ENCODE results near the gene KLRF2.
A peak's percentile ranks its signal among the peaks of the same experiment; 100 is the strongest.

KLRF2 gene

GRCh38 chr12:9888665-9889273, 7.5 kb downstream of the KLRF2 start:
- DNase-seq (ENCODE audit: low read depth in 3 of 3) = no peak

- no peak for DNase-seq (ENCODE audit: low read depth in 3 of 3)
These were observed 14.1 kb downstream of the KLRF2 start for GRCh38 chr12:9895215-9895971.

DNA sequence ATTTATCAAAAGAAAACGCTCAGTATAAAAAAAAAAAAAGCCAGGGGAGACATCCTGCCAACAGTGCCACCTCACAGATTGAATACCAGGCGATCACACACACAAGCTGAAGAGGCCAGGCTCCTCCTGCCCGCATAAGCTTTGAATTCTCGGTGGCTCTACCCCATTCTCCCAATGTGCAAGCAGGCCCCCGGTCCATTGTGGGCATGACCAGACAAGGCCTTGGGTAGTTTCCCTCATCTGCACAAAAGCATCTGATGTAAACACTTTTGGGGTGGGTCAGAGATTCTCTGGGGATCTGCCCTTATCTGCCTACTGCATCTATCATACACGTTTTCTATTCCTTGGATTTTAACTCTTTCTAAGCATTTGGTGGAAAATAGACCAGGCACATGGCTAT, 16.2 kb downstream of the KLRF2 start:
- DNase-seq (ENCODE audit: low read depth in 3 of 3) = no peak

- DNase-seq (ENCODE audit: low read depth in 3 of 3) = no peak
These were observed 17.9 kb downstream of the KLRF2 start for GRCh38 chr12:9899209-9899608.

DNA sequence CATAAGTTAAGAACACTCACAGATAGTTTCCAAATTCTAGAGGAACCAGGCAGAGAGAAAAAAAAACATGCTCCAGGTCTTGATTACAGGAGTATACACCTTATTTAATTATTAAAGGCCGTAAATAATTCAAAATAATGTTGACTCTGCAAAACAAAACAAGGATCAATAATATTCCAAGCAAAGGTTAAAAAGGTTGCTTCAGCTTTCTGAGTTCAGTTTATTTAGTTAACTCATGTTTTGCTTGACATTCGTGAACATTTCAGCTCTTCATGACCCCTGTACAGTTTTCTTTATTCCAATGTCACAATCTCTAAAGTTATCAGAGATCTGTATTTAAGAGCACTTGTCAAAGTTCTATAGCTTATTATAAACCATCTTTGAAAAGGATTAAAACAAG, 19.6 kb downstream of the KLRF2 start:
- DNase-seq (ENCODE audit: low read depth in 3 of 3) = no peak

GRCh38 chr12:9902539-9903228, 21.4 kb downstream of the KLRF2 start:
- no peak for DNase-seq (ENCODE audit: low read depth in 3 of 3)

- DNase-seq (ENCODE audit: low read depth in 3 of 3) = peak in 1 of 3 experiments; percentile 20
These were observed 25.6 kb downstream of the KLRF2 start for GRCh38 chr12:9906873-9907272.

- DNase-seq (ENCODE audit: low read depth in 3 of 3) = no peak
These were observed 26.5 kb downstream of the KLRF2 start for GRCh38 chr12:9907769-9908168.

DNA sequence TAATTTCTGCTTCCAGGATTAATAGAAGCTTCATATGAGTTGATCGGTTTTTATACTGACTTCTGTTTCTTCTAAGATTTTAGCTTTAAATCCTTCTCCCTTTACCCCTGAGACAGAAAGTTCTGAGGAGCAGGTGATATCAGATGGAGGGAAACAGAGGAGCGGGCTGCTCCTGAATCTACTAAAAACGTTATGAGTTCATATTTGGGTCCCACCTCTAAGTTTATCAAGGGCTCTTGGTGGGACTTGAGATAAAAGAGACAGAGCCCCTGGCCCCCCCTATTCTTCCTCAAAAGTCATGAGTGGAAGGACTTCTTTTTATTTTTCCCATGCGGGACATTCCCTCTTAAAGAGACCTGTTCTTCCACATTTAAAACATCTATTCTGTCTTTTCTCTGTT, 27.1 kb downstream of the KLRF2 start:
- DNase-seq (ENCODE audit: low read depth in 3 of 3) = no peak

- no peak for DNase-seq (ENCODE audit: low read depth in 3 of 3)
These were observed 28.4 kb downstream of the KLRF2 start for GRCh38 chr12:9909724-9910123.

DNA sequence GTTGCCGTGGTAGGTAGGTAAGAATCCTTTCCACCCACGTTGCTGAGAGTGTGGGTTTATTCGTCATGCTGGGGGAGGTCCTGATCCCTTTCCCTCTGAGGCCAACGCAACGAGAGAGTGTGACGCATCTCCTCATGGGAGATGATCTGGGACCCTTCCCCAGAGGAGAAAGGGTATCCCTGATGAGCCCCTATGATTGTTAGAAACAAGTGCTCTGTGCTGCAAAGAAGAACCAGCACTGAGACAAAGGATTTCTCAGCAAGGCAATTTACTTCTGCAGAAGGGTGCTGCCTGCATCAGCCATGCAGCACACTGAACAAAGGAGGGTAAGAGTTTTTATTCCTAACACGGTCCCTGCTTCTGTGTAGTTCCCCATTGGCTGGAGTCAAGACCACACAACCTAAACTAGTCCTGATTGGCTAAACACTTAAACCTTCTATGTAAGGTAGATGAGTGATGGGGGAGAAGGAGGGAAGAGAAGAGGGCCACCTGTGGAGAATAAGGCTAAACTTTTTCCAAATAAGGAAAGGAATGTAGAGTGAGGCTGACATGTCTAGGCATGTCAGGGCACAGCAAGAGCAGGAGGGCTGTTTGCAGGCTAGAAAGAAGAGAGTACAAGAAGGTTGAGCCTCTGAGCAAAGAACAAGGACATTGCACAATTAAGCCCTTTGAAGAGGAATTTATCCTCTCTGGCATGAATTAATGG, 29.6 kb downstream of the KLRF2 start:
- no peak for DNase-seq (ENCODE audit: low read depth in 3 of 3)

DNA sequence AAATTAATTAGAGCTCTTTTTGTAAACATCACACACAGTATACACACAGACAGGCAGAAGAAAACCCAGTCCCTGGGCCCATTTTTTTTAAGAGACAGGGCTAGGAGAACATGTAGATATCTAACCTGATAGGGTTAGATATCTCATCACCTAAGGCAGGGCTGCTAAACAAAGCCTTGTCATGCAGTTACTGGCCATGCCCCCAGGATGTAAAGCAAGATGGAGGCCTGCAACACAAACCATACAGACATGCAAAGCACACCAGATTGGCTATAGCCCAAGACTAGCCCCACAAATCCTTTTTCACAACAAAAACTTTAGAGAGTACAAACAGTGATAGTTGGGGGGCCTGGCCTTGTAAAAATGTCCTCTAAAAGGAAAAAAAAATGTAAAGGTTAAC, 30.4 kb downstream of the KLRF2 start:
- no peak for DNase-seq (ENCODE audit: low read depth in 3 of 3)

- no peak for DNase-seq (ENCODE audit: low read depth in 3 of 3)
These were observed 38.2 kb downstream of the KLRF2 start for GRCh38 chr12:9919443-9919842.

DNA sequence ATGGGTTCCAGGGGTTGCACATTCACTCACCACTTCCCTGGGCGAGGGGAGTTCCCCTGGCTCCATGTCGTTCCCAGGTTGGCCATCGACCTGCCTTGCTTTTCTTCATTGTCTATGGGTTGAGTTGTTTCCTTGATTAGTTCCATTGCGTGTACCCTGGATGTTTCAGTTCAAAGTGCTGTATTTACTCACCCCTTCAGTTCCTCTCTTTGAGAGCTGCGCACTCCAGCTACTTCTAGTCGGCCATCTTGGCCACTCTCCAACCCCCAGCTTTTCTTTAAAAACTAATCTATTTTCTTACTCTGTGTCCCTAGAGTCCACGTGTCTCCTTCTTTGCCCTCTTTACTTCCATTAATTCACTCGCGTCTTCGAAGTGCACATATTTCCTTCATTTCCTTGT, 39.2 kb downstream of the KLRF2 start:
- no peak for DNase-seq (ENCODE audit: low read depth in 3 of 3)

DNA sequence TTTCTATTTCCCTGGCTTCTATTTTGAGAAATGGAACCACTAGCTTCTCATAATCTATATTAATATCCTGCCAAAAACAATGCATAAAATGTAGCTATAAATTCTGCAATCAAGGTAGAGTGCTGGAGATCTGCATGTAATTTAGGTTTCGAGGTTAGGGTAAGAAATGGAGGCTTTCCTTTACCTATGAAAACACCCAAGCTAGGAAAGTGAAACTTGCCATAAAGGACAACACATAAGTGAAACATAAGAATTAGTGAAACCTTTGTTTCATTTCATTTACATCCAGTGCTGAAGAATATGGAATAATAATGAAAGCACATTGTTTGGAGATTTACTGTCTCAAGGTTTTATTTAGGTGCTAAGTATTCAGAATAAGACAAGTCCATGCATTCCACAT, 41.1 kb downstream of the KLRF2 start:
- DNase-seq (ENCODE audit: low read depth in 3 of 3) = no peak

DNA sequence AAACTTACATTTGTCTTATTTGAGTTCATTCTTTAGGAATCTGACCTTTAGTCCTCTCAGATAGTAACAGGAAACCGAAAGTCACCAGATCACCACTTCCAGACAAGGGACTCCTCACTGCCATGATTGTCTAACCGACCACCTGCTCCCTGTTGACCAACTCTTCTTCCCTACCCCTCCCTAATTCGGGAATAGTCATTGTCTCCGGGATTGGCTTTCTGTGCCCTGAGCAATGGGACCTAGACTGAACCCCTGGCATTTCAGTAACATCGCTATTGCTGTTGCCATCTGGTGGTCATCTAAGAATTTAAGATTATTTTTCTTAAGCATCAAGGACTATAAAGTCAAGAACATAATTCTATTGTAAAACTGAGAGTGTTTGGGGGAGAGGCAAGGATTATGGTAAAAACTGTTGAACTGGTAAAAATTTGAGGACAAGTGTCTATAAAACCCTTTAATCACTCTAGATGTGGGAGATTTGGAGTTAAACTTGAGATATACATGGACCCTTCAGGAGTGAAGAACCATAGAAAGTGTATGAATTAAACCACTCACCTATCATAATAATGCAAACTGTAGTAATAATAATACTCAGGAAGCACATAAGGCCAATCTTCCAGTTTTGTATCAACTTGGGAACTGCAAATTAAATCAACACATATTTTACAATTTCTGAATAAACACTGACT, 44.6 kb downstream of the KLRF2 start:
- DNase-seq (ENCODE audit: low read depth in 3 of 3) = no peak

- no peak for DNase-seq (ENCODE audit: low read depth in 3 of 3)
These were observed 45.6 kb downstream of the KLRF2 start for GRCh38 chr12:9926876-9927275.

DNA sequence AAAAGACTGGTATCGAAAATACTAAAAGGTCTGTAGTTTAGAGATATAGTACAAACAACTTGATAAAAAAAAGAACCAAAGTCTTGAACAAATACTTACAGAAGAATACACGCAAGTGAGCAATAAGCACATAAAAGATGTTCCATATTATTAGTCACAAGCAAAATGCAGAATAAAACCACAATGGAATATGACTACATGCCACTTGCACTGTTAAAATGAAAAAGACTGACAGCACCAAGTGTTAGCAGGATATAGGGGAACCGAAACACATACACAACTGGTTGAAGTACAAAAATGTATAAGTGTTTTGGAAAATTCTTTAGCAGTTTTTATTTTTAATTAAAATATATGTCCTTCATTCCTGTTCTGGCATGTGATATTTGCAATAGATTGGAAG, 47.3 kb downstream of the KLRF2 start:
- no peak for DNase-seq (ENCODE audit: low read depth in 3 of 3)

DNA sequence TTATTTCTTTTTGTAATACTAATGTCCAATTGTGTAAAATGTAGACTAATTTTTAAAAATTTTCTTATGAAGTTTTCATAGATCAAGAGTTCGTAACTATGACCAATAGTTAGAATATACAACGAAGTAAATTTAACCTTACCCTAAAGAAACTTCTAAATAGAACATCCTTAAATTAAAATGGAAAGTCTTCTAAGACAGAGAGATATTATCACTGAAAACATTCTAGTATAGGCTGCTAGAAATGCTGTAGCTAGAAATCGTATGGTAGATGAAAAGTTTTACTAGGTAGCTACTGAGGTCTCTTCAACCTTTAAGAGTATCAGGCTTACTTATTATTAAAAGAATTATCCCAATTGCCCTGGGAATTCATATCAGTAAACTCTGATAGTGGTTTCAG, 50.0 kb downstream of the KLRF2 start:
- DNase-seq (ENCODE audit: low read depth in 3 of 3) = no peak

GRCh38 chr12:9932270-9932669, 51.0 kb downstream of the KLRF2 start, which contains the start of gene CLEC2A:
Gene CLEC2A (minus strand): TSS chr12:9932370. CDS start chr12:9932329, 41 bp downstream.
- no peak for DNase-seq (ENCODE audit: low read depth in 3 of 3)

- no peak for DNase-seq (ENCODE audit: low read depth in 3 of 3)
These were observed 52.7 kb downstream of the KLRF2 start for GRCh38 chr12:9933958-9934357.

- DNase-seq (ENCODE audit: low read depth in 3 of 3) = no peak
These were observed 53.7 kb downstream of the KLRF2 start for GRCh38 chr12:9935026-9935425.

All from stimulated activated CD4-positive, alpha-beta T cell treated with anti-CD3 and anti-CD28 coated beads, TNF-alpha, amount 100 ng/mL, for 4 hours (primary cell).